Measurements from ENCODE around the gene RNPEPL1.
"Not testable (repeated sequence)": the region's sequence is repeated elsewhere in the genome, so short reads cannot be mapped to it uniquely, and the experiment has no call there.

Gene RNPEPL1

GRCh38 chr2:240603846-240604245, 35.6 kb downstream of the RNPEPL1 start:
- no peak for DNase-seq (ENCODE audit: low read depth, low spot score)

- no peak for DNase-seq (ENCODE audit: low read depth, low spot score)
Observed at GRCh38 chr2:240604291-240604938, 36.1 kb downstream of the RNPEPL1 start.

GRCh38 chr2:240604939-240605716, 36.8 kb downstream of the RNPEPL1 start:
- no peak for DNase-seq (ENCODE audit: low read depth, low spot score)

GRCh38 chr2:240605867-240606743, 37.8 kb downstream of the RNPEPL1 start:
- DNase-seq (ENCODE audit: low read depth, low spot score): no peak

GRCh38 chr2:240611601-240612210, 43.4 kb downstream of the RNPEPL1 start:
- no peak for DNase-seq (ENCODE audit: low read depth, low spot score)

- no peak for DNase-seq (ENCODE audit: low read depth, low spot score)
Observed at GRCh38 chr2:240613781-240614180, 45.5 kb downstream of the RNPEPL1 start.

GRCh38 chr2:240614391-240614790, 46.1 kb downstream of the RNPEPL1 start:
- no peak for DNase-seq (ENCODE audit: low read depth, low spot score)

GRCh38 chr2:240615396-240615795, 47.1 kb downstream of the RNPEPL1 start:
- no peak for DNase-seq (ENCODE audit: low read depth, low spot score)

GRCh38 chr2:240615820-240616547, 47.7 kb downstream of the RNPEPL1 start:
- no peak for DNase-seq (ENCODE audit: low read depth, low spot score)

GRCh38 chr2:240616860-240617666, 48.8 kb downstream of the RNPEPL1 start:
- not testable (repeated sequence) for DNase-seq (ENCODE audit: low read depth, low spot score)

GRCh38 chr2:240618776-240619175, 50.5 kb downstream of the RNPEPL1 start:
- no peak for DNase-seq (ENCODE audit: low read depth, low spot score)

GRCh38 chr2:240619506-240620148, 51.3 kb downstream of the RNPEPL1 start:
- no peak for DNase-seq (ENCODE audit: low read depth, low spot score)

- DNase-seq (ENCODE audit: low read depth, low spot score): no peak
Observed at GRCh38 chr2:240620149-240620731, 52.0 kb downstream of the RNPEPL1 start.

- DNase-seq (ENCODE audit: low read depth, low spot score): no peak
Observed at GRCh38 chr2:240620859-240621258, 52.6 kb downstream of the RNPEPL1 start.

- DNase-seq (ENCODE audit: low read depth, low spot score): no peak
Observed at GRCh38 chr2:240622060-240622411, 53.8 kb downstream of the RNPEPL1 start.

GRCh38 chr2:240622531-240623235, 54.4 kb downstream of the RNPEPL1 start:
- DNase-seq (ENCODE audit: low read depth, low spot score): no peak

GRCh38 chr2:240623531-240624010, 55.3 kb downstream of the RNPEPL1 start:
- no peak for DNase-seq (ENCODE audit: low read depth, low spot score)
